GM21367 (cell line): ENCODE data around the gene AFAP1L1.
A peak's percentile ranks its signal among the peaks of the same experiment; 100 is the strongest.
"Not testable (repeated sequence)": the region's sequence is repeated elsewhere in the genome, so short reads cannot be mapped to it uniquely, and the experiment has no call there.

Experiments
- ATAC-seq: cut with Tn5 transposase; IDR thresholded peaks from one replicate; pipeline ENCODE4 v1.9.1; 2021; ENCODE audit not compliant: unreplicated experiment

AFAP1L1 gene

DNA sequence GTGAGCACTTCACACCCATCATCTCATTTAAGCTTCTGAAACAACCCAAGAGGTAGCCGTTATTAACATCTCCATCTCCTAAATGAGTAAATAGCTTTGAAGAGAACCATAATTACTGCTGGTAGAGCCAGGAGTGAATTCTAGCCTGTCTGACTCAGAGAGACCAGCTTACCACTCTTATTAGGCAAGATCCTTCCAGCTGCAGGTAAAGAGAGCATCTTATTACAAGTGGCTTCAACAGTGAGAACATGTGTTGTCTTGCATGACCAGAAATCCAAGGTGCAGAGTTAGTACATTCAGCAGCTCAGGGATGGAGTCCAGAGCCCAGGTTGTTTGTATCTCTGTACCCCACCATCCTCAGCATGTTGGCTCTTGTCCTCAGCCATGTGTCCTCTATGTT is 10.9 kb upstream of the AFAP1L1 start:
- ATAC-seq: no peak

DNA sequence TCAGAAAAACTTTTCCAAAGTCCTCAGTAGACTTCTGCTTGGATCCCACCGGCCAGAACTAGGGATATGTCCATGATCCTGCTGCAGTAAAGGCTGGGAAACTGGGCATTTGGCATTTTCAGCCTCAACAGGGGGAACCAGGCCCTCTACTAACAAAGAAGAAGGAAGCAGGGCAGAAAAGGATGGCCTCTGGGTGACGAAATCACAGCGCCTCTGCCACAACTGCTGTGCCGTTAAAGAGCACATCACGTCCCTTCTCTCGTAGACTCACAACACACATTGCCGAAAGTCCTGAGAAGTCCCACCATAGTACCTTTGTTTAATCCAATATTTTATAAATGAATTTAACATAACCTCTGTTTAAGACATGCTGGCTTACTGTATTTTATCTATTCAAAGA is 10.4 kb upstream of the AFAP1L1 start:
- ATAC-seq: no peak

DNA sequence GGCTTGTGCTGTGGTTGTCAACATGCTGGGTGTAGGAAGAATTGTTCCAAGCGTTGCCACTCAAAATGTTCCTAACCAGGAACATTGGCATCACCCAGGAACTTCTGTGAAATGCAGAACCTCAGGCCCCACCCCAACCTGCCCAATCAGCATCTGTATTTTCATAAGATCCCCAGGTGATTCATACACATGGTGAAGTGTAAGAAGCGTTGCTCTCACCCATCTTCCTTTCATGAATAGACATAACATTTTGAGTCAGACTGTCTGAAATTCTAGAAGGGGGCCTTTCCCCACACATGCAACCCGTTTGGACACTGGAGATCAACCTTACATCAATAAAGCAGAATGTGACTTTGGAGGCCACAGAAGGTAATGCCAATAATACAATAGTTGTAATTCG is 9.3 kb upstream of the AFAP1L1 start:
- no peak for ATAC-seq

DNA sequence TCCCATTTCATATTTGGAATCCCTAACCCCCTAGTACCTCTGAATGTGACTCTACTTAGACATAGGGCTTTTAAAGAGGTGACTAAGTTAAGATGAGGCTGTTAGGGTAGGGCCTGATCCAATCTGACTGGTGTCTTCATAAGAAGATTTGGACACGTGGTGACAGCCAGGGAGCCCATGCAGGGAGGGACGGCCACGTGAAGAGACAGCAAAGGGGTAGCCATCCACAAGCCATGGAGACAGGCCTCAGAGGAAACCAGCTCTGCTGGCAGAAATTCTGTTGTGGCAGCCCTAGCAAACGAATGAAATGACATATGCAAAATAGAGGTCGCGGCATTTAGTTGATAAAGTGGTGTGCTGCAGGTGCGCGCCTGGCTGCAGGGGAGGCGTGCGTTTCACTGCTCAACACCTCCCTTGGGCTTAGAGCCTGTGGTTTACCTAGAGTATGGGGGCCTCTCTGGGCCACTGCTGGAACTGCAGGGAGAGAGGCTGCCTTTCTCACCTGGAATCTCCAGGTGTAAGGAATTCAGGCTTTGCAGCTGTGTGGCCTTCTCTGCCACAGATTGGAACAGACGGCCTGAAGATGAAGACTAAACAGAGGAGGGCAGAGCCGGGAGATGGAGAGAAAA is 7.1 kb upstream of the AFAP1L1 start:
- ATAC-seq: peak; percentile 82

DNA sequence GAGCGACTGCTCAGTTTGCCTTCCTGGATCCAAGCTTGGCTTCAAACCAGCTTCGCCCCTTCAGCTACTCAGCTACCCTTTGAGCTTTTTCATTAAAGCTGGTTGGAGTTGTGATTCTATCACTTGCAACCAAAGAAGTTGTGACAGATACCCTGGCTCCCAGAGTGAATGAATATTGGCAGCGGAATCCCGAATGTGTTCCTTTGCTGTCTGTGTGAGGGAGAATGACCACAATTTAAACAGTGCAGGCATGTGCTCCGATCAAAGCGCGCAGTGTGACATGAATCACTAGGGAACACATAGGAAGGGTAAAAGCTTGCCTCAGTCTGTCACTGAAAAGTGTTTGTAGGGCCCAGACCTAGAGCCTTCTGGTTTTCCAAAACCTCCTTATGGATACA is 6.6 kb upstream of the AFAP1L1 start:
- ATAC-seq: no peak

- no peak for ATAC-seq
Measured at GRCh38 chr5:149265597-149265996, 6.1 kb upstream of the AFAP1L1 start.

- no peak for ATAC-seq
Measured at GRCh38 chr5:149267241-149267973, 4.3 kb upstream of the AFAP1L1 start.

- no peak for ATAC-seq
Measured at GRCh38 chr5:149268928-149269557, 2.6 kb upstream of the AFAP1L1 start.

DNA sequence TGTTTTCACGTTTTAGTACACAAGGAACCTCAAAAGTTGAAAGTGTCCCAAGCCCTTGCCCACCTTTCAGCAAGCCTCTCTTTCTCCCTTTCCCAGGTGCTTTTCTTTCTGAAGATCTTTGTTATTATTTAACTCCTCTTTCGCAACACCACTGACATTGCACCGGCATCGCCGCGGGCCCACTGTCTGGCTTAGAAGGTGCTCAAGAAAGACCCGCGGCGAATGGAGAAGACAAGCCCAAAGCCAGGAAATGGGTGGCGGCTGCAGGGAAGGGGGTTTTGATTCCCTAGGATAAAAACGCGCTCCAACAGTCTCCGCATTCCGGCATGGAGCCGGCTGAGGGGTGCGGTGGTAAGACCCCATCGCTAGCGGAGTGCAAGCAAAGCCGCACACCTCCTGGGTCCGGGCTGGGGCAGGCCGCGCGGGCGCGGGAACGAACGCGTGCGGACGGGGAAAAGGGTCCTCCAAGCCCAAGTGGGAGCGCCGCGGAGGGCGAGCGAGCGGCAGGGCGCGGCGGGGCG is 404 bp upstream of the AFAP1L1 start:
- no peak for ATAC-seq

DNA sequence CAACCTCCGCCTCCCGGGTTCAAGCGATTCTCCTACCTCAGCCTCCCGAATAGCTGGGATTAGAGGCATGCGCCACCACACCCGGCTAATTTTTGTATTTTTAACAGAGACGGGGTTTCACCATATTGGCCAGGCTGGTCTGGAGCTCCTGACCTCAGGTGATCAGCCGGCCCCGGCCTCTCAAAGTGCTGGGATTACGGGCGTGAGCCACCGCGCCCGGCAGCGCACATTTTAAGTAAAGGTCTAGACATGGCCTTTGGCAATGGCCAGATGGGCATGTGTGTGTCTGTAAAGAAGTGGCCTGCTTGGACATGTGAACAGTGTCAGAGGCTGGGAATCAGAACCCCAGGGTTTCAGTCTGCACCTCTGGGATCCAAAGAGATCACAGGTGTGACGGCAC is 1.1 kb downstream of the AFAP1L1 start:
- ATAC-seq: not testable (repeated sequence)

- ATAC-seq: no peak
Measured at GRCh38 chr5:149273237-149273636, 1.6 kb downstream of the AFAP1L1 start.

DNA sequence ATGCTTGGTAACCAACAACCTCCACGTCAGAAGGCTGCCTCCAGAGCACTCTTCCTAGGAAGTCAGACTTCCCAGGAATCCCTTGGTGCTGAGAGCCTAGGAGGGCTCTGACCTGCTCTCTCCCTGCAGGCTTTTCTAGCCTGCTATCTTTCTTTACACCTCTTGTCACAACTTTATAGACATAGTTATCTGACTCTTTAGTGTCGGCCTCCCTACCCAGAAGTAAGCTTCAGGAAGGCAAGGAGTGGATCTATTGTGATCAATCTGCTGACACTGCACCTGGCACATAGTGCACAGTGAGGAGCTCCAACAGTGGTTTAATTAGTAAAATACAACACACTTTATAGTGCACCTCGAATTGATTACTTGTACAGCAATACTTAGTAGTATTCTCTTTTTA is 2.3 kb downstream of the AFAP1L1 start:
- ATAC-seq: no peak

GRCh38 chr5:149274939-149275338 is 3.3 kb downstream of the AFAP1L1 start:
- no peak for ATAC-seq

GRCh38 chr5:149277801-149278200 is 6.1 kb downstream of the AFAP1L1 start:
- ATAC-seq: no peak

DNA sequence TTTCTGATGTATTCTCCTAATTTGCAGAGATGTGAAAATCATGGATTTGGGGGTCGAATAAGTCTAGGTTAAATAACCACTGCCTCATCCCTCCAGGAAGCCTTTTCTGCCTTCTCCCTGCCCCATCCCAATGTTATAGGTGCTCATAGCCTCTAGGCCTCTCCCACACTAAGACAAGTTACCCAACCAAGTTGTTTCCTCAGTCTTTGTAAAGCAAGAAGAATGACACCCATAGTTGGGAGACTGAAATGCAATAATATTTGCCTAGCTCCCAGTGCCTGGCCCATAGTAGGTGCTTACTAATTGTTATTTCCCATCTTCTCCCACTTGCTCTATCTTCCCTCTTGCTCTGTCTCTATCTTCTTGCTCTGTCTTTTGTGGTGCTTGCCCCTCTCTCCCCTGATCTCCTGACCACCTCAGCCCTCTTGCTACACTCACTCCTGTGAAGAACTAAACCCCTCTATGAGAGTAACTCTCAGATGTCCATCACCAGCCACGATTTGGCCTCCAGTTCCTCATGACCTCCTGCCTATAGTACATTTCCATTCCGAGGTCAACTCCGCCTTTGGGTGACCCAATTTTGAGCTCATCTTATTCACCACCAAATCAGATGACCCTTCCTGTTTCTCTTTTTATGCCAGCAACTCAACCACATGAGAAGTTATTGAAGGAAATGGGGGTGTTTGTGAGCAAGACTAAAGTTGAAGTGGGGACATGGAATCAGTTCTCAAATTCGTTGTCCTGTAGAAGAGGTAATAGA is 7.0 kb downstream of the AFAP1L1 start:
- no peak for ATAC-seq

DNA sequence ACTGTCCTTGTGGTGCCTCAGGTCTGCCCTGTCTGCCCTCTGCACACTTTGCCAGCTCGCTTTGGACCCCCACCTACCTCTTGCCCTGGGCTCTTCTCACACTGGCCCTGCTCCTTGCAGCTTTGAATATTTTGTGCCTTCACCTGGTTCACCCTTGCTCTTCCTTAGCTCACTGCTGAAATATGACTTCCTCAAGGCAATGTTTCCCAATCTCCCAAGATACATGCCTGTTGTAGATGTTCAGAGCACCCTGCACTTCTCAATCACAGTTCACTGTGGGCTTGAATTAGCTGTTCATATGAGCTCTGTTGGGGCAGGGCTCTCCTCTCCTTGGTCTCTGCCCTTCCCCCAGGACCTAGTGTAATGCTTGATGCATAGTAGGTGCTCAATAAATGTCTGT is 8.0 kb downstream of the AFAP1L1 start:
- ATAC-seq: no peak

GRCh38 chr5:149280124-149280523 is 8.5 kb downstream of the AFAP1L1 start:
- no peak for ATAC-seq

DNA sequence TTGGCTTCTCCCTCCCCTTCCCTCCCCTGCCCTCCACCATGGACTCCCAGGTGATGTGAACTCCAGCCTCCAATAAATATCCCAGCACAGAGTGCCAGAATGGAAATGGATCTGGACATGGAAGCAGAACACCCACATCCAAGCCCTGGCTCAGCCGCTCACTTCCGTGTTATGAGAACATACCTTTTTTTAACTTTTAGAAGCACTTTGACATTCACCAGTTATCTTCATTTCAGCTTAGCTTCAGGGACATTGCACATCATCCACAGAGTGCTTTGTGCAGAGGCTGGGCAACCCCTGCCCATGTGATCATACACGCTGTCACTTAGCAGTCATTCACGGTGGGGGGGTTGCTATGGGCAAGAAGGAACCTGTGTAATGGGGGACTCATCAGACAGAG is 9.1 kb downstream of the AFAP1L1 start:
- no peak for ATAC-seq

DNA sequence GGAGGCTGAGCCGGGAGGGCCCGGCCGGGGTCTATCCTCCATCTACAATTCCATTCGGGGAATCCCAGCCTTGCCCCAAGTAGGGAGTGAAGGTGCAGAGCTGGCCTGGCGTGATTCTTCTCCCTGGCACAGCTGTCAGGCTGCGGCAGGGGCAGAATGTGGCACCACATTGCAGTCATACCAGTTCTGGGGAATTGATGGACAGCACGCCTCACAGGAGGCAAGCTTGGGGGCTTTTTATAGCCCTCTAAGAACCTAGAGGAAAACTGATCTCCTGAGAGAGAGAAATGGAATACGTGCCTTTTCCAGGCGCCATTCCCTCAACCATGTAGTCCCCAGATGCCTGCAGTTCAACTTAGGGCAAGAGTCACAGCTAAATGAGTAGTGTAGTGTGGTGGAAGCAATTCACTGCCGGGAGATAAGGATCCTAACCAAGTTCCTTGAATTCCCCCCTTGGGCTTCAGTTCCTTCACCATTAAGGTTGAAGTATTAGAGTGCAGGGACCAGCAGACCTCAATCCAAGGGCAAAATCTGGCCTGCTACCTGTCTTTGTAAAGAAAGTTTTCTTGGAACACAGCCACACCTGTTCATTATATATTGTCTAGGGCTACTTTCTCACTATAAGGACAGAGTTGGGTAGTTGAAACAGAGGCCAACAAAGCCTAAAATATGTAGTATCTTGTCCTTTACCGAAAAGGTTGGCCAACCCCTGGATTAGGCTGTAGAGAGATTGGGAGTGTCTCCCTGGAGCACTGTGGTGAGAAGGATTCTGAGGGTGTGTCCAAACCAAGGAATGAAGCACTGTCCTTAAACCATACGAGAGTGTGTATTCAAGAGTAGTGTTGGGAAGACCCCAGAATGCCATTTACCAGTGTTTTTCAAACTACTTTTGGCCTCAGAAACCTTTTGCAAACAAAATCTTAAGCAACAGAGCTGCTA is 10.6 kb downstream of the AFAP1L1 start:
- ATAC-seq: no peak

GRCh38 chr5:149282966-149283332 is 11.3 kb downstream of the AFAP1L1 start:
- ATAC-seq: no peak
